GM21528 (cell line): ENCODE data around the gene TSPAN33.
"Not testable (repeated sequence)": the region's sequence is repeated elsewhere in the genome, so short reads cannot be mapped to it uniquely, and the experiment has no call there.

Source experiments
- ATAC-seq: cut with Tn5 transposase; IDR thresholded peaks from one replicate; pipeline ENCODE4 v1.9.1; 2021; ENCODE audit warnings: mild to moderate bottlenecking, moderate library complexity; ENCODE audit not compliant: unreplicated experiment, low FRiP score

Gene TSPAN33

GRCh38 chr7:129205126-129205818, 60.8 kb downstream of the TSPAN33 start:
- no peak for ATAC-seq

GRCh38 chr7:129205987-129206785, 61.7 kb downstream of the TSPAN33 start:
- ATAC-seq = no peak

GRCh38 chr7:129208667-129209066, 64.2 kb downstream of the TSPAN33 start:
- no peak for ATAC-seq

GRCh38 chr7:129209067-129209926, 64.8 kb downstream of the TSPAN33 start:
- no peak for ATAC-seq

GRCh38 chr7:129210256-129210988, 65.9 kb downstream of the TSPAN33 start:
- ATAC-seq = no peak

GRCh38 chr7:129210989-129211312, 66.4 kb downstream of the TSPAN33 start:
- ATAC-seq = no peak

- no peak for ATAC-seq
Measured at GRCh38 chr7:129212126-129212525, 67.6 kb downstream of the TSPAN33 start.

- no peak for ATAC-seq
Measured at GRCh38 chr7:129212596-129212995, 68.1 kb downstream of the TSPAN33 start.

- no peak for ATAC-seq
Measured at GRCh38 chr7:129213828-129214227, 69.3 kb downstream of the TSPAN33 start.

- ATAC-seq = not testable (repeated sequence)
Measured at GRCh38 chr7:129215691-129216090, 71.2 kb downstream of the TSPAN33 start.

- not testable (repeated sequence) for ATAC-seq
Measured at GRCh38 chr7:129216101-129216715, 71.7 kb downstream of the TSPAN33 start.

- not testable (repeated sequence) for ATAC-seq
Measured at GRCh38 chr7:129216821-129217416, 72.4 kb downstream of the TSPAN33 start.

- no peak for ATAC-seq
Measured at GRCh38 chr7:129218514-129219062, 74.1 kb downstream of the TSPAN33 start.

- ATAC-seq = not testable (repeated sequence)
Measured at GRCh38 chr7:129219166-129219565, 74.7 kb downstream of the TSPAN33 start.
